ENCODE results near the gene SARNP. TPM values are rescaled to one million over a fixed set of nuclear protein-coding genes. Genes with fewer than 3 reads are reported as not detected.

SARNP gene
- total and polyA plus RNA-seq, 2 donors (not counting 1 experiment from before 2014, with no cell fraction given) = 88.5 to 183 TPM

DNA sequence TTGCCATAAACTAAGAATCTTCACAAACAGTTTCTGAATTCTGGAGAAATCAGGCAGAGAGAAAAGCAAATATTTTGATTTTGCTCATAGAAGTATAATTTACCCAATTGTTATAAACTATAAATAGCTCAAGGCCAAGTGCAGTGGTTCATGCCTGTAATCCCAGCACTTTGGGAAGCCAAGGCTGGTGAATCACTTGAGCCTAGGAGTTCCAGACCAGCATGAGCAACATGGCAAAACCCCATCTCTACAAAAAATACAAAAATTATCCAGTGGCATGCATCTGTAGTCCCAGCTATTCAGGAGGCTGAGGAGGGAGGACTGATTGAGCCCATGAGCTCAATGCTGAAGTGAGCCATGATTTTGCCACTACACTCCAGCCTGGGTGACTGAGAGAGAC is 44.8 kb upstream of the SARNP start:
- H3K9ac ChIP-seq (ENCODE audit: insufficient read depth, low read length) = no peak overlapping the region
- TF ChIP-seq EZH2 (IDR thresholded peaks at IDR 0.05; ENCODE audit: low read length, missing control alignments) = no peak
- TF ChIP-seq, protein P1, sequence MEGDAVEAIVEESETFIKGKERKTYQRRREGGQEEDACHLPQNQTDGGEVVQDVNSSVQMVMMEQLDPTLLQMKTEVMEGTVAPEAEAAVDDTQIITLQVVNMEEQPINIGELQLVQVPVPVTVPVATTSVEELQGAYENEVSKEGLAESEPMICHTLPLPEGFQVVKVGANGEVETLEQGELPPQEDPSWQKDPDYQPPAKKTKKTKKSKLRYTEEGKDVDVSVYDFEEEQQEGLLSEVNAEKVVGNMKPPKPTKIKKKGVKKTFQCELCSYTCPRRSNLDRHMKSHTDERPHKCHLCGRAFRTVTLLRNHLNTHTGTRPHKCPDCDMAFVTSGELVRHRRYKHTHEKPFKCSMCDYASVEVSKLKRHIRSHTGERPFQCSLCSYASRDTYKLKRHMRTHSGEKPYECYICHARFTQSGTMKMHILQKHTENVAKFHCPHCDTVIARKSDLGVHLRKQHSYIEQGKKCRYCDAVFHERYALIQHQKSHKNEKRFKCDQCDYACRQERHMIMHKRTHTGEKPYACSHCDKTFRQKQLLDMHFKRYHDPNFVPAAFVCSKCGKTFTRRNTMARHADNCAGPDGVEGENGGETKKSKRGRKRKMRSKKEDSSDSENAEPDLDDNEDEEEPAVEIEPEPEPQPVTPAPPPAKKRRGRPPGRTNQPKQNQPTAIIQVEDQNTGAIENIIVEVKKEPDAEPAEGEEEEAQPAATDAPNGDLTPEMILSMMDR (conservative IDR thresholded peaks at IDR 0.05 in 1 of 2, IDR thresholded peaks at IDR 0.05 in 1 of 2; ENCODE audit: low read depth in 1 of 2, low read length in 2 of 2) = no peak
- no peak for DNase-seq (ENCODE audit: low read depth in 2 of 2)
- no peaks in the 10 kb centered on the region for H3K27me3 ChIP-seq (ENCODE audit: control insufficient read depth, insufficient read depth, low read length)
- no peaks in the 10 kb centered on the region for H4K20me1 ChIP-seq (ENCODE audit: control insufficient read depth, extremely low read depth, insufficient read depth, low read length)
- H3K4me1 ChIP-seq (ENCODE audit: control insufficient read depth, extremely low read depth, insufficient read depth, low read length) = no peaks in the 10 kb centered on the region
- H3K79me2 ChIP-seq (ENCODE audit: control insufficient read depth, insufficient read depth, low read length) = no peaks in the 10 kb centered on the region
- no peaks in the 10 kb centered on the region for H3K9me3 ChIP-seq (ENCODE audit: control insufficient read depth, insufficient read depth, low read depth, low read length)
- no peak overlapping the region for H3K27ac ChIP-seq (ENCODE audit: insufficient read depth, low read length)
- no peak overlapping the region for H2AFZ ChIP-seq (ENCODE audit: low read length)
- no peak overlapping the region for H3K4me2 ChIP-seq (ENCODE audit: extremely low read depth, insufficient read depth, low read length)
- no peak overlapping the region for H3K4me3 ChIP-seq (replicated peaks in 1 of 4; ENCODE audit: control extremely low read depth in 1 of 4, insufficient read depth in 1 of 4, low read depth in 3 of 4, low read length in 4 of 4)
- H3K36me3 ChIP-seq (ENCODE audit: control insufficient read depth, insufficient read depth, low read length) = no peaks in the 10 kb centered on the region

DNA sequence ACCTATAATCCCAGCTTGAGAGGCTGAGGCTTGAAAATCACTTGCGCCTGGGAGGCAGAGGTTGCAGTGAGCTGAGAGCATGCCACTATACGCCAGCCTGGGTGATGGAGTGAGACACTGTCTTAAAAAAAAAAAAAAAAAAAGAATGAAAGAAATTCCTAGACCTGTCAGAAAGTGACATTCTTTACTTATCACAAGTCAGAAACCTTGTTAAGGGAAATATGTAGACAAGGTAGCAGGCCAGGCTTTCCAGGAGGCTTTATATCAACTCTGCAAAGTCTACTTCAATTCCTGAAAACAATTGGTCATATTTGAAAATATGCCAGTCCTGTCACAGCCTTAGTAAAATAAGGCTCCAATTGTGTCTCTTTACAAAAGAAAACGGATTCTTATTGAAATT is 44.3 kb upstream of the SARNP start:
- no peak overlapping the region for H3K4me3 ChIP-seq (replicated peaks in 1 of 4; ENCODE audit: control extremely low read depth in 1 of 4, insufficient read depth in 1 of 4, low read depth in 3 of 4, low read length in 4 of 4)
- H2AFZ ChIP-seq (ENCODE audit: low read length) = no peak overlapping the region
- H3K9me3 ChIP-seq (ENCODE audit: control insufficient read depth, insufficient read depth, low read depth, low read length) = no peaks in the 10 kb centered on the region
- H3K36me3 ChIP-seq (ENCODE audit: control insufficient read depth, insufficient read depth, low read length) = no peaks in the 10 kb centered on the region
- no peak overlapping the region for H3K4me2 ChIP-seq (ENCODE audit: extremely low read depth, insufficient read depth, low read length)
- no peaks in the 10 kb centered on the region for H4K20me1 ChIP-seq (ENCODE audit: control insufficient read depth, extremely low read depth, insufficient read depth, low read length)
- no peak overlapping the region for H3K27ac ChIP-seq (ENCODE audit: insufficient read depth, low read length)
- TF ChIP-seq, protein P1 (conservative IDR thresholded peaks at IDR 0.05 in 1 of 2, IDR thresholded peaks at IDR 0.05 in 1 of 2; ENCODE audit: low read depth in 1 of 2, low read length in 2 of 2) = no peak
- no peak for TF ChIP-seq EZH2 (IDR thresholded peaks at IDR 0.05; ENCODE audit: low read length, missing control alignments)
- H3K4me1 ChIP-seq (ENCODE audit: control insufficient read depth, extremely low read depth, insufficient read depth, low read length) = no peaks in the 10 kb centered on the region
- no peaks in the 10 kb centered on the region for H3K27me3 ChIP-seq (ENCODE audit: control insufficient read depth, insufficient read depth, low read length)
- no peaks in the 10 kb centered on the region for H3K79me2 ChIP-seq (ENCODE audit: control insufficient read depth, insufficient read depth, low read length)
- no peak for DNase-seq (ENCODE audit: low read depth in 2 of 2)
- no peak overlapping the region for H3K9ac ChIP-seq (ENCODE audit: insufficient read depth, low read length)

DNA sequence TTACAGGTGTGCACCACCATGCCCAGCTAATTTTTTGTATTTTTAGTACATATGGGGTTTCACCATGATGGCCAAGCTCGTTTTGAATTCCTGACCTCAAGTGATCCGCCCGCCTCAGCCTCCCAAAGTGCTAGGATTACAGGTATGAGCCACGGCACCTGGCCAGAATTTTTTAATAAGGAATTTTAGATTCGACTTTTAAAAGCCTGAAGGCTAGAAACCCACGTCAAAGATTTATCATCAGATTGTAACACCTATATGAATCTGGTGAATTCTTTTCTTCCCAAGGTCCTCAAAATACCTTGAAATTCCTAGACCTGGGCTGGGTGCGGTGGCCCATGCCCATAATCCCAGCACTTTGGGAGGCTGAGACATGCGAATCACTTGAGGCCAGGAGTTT is 43.9 kb upstream of the SARNP start:
- H3K4me1 ChIP-seq (ENCODE audit: control insufficient read depth, extremely low read depth, insufficient read depth, low read length) = no peaks in the 10 kb centered on the region
- DNase-seq (ENCODE audit: low read depth in 2 of 2) = no peak
- TF ChIP-seq EZH2 (IDR thresholded peaks at IDR 0.05; ENCODE audit: low read length, missing control alignments) = no peak
- TF ChIP-seq, protein P1 (conservative IDR thresholded peaks at IDR 0.05 in 1 of 2, IDR thresholded peaks at IDR 0.05 in 1 of 2; ENCODE audit: low read depth in 1 of 2, low read length in 2 of 2) = no peak

More for the DNA sequence above, 43.9 kb upstream of the SARNP start:
- H3K4me3 ChIP-seq (replicated peaks in 1 of 4; ENCODE audit: control extremely low read depth in 1 of 4, insufficient read depth in 1 of 4, low read depth in 3 of 4, low read length in 4 of 4) = no peak overlapping the region
- H3K27ac ChIP-seq (ENCODE audit: insufficient read depth, low read length) = no peak overlapping the region
- no peaks in the 10 kb centered on the region for H4K20me1 ChIP-seq (ENCODE audit: control insufficient read depth, extremely low read depth, insufficient read depth, low read length)
- H3K79me2 ChIP-seq (ENCODE audit: control insufficient read depth, insufficient read depth, low read length) = no peaks in the 10 kb centered on the region
- no peak overlapping the region for H3K9ac ChIP-seq (ENCODE audit: insufficient read depth, low read length)
- no peaks in the 10 kb centered on the region for H3K27me3 ChIP-seq (ENCODE audit: control insufficient read depth, insufficient read depth, low read length)
- H3K4me2 ChIP-seq (ENCODE audit: extremely low read depth, insufficient read depth, low read length) = no peak overlapping the region
- no peak overlapping the region for H2AFZ ChIP-seq (ENCODE audit: low read length)
- H3K9me3 ChIP-seq (ENCODE audit: control insufficient read depth, insufficient read depth, low read depth, low read length) = no peaks in the 10 kb centered on the region
- H3K36me3 ChIP-seq (ENCODE audit: control insufficient read depth, insufficient read depth, low read length) = no peaks in the 10 kb centered on the region
